Measurements from ENCODE around the gene POT1. TPM values are rescaled to one million over a fixed set of nuclear protein-coding genes. Genes with fewer than 3 reads are reported as not detected.

Gene POT1
- total and polyA plus RNA-seq, 2 of the 8 experiments (the other 6 are each of a cell fraction or from before 2014, with no cell fraction given) = 13.1 to 22.8 TPM

GRCh38 chr7:124881981-124882380, 47.6 kb downstream of the POT1 start (continued):
- no peak for TF ChIP-seq BCL11A (IDR thresholded peaks at IDR 0.05; ENCODE audit: low read depth in 2 of 2, low read length in 2 of 2)
